Epithelial cell of proximal tubule (primary cell): Measurements from ENCODE around the gene OPCML. TPM values are rescaled to one million over a fixed set of nuclear protein-coding genes. Genes with fewer than 3 reads are reported as not detected.

ENCODE experiments used
- DNase-seq: peaks from one replicate; pipeline ENCODE4 v3.0.0-alpha.2; 2011; ENCODE audit warnings: low read depth
- H3K4me3 ChIP-seq: 2 replicates; pipeline ENCODE4 v1.5.1; 2011; ENCODE audit warnings: low read depth, mild to moderate bottlenecking, low read length
- CTCF ChIP-seq: conservative IDR thresholded peaks from 2 replicates; pipeline ENCODE4 v1.5.1; 2012; ENCODE audit warnings: low read depth, mild to moderate bottlenecking, low read length
- total RNA-seq: library from RNA; depleted of rRNA; stranded (reverse); fragments of >200 nt; gene quantifications from 2 replicates; pipeline ENCODE4 v1.2.3, GENCODE V29; 2015

Gene OPCML
- total RNA-seq, 1 donor from 2014 or later = not detected

GRCh38 chr11:132886335-132886734 lies 646.0 kb downstream of the OPCML start:
- DNase-seq = no peak
- H3K4me3 ChIP-seq = no peak overlapping the region
- no peak for TF ChIP-seq CTCF

- no peak overlapping the region for H3K4me3 ChIP-seq
- no peak for DNase-seq
- no peak for TF ChIP-seq CTCF
Observed at GRCh38 chr11:132883241-132883640, 649.1 kb downstream of the OPCML start.

- TF ChIP-seq CTCF = no peak
- no peak for DNase-seq
- no peak overlapping the region for H3K4me3 ChIP-seq
Observed at GRCh38 chr11:132881622-132882021, 650.7 kb downstream of the OPCML start.

GRCh38 chr11:132878111-132878510 lies 654.2 kb downstream of the OPCML start:
- TF ChIP-seq CTCF = no peak
- DNase-seq = no peak
- H3K4me3 ChIP-seq = no peak overlapping the region

GRCh38 chr11:132876705-132877104 lies 655.6 kb downstream of the OPCML start:
- DNase-seq = no peak
- H3K4me3 ChIP-seq = no peak overlapping the region
- TF ChIP-seq CTCF = no peak

GRCh38 chr11:132876239-132876638 lies 656.1 kb downstream of the OPCML start:
- no peak for DNase-seq
- no peak for TF ChIP-seq CTCF
- H3K4me3 ChIP-seq = no peak overlapping the region

GRCh38 chr11:132874638-132875037 lies 657.7 kb downstream of the OPCML start:
- no peak overlapping the region for H3K4me3 ChIP-seq
- no peak for TF ChIP-seq CTCF
- DNase-seq = no peak
